HTR-8/SVneo (cell line): Measurements from ENCODE around the gene CCDC85B.
A peak's percentile ranks its signal among the peaks of the same experiment; 100 is the strongest.

Source experiments
- DNase-seq: peaks from one replicate; pipeline ENCODE4 v3.0.0; 2011; ENCODE audit warnings: low spot score, mixed read lengths; ENCODE audit not compliant: insufficient read length
- FAIRE-seq: peaks from 2 replicates; lab custom pipeline; 2011; peaks lifted over from hg19 to GRCh38; lab: Jason Lieb, UNC

The CCDC85B gene

GRCh38 chr11:65921033-65921555 lies 30.6 kb downstream of the CCDC85B start:
- no peak for DNase-seq
- no peak for FAIRE-seq

GRCh38 chr11:65921876-65922275 lies 31.4 kb downstream of the CCDC85B start:
- no peak for DNase-seq
- no peak for FAIRE-seq

- peak; percentile 75 for FAIRE-seq
- DNase-seq, result no peak
Measured at GRCh38 chr11:65922565-65922964, 32.1 kb downstream of the CCDC85B start.

DNA sequence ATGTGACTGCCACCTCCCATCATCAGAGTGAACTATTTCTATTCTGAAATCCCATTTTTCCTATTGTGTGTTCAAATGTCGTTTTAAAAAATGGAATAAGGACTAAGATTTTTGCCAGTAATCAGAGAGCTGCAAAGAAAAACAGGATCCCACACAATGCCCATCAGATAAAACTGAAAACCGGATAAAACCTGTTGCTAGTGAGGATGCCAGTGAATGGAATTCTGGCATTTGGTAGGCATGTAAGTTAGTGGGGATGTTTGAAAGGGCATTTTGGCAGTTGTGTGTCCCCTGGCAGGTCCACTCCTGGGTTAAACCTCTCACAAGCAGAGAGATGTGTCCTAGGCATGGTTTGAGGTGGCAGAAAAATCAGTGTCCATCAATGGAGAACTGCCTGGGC lies 34.9 kb downstream of the CCDC85B start:
- no peak for FAIRE-seq
- DNase-seq, result no peak

GRCh38 chr11:65927904-65928397 lies 37.5 kb downstream of the CCDC85B start:
- DNase-seq (no peak), FAIRE-seq (no peak)

- no peak for FAIRE-seq
- no peak for DNase-seq
Measured at GRCh38 chr11:65928667-65929066, 38.2 kb downstream of the CCDC85B start.

DNA sequence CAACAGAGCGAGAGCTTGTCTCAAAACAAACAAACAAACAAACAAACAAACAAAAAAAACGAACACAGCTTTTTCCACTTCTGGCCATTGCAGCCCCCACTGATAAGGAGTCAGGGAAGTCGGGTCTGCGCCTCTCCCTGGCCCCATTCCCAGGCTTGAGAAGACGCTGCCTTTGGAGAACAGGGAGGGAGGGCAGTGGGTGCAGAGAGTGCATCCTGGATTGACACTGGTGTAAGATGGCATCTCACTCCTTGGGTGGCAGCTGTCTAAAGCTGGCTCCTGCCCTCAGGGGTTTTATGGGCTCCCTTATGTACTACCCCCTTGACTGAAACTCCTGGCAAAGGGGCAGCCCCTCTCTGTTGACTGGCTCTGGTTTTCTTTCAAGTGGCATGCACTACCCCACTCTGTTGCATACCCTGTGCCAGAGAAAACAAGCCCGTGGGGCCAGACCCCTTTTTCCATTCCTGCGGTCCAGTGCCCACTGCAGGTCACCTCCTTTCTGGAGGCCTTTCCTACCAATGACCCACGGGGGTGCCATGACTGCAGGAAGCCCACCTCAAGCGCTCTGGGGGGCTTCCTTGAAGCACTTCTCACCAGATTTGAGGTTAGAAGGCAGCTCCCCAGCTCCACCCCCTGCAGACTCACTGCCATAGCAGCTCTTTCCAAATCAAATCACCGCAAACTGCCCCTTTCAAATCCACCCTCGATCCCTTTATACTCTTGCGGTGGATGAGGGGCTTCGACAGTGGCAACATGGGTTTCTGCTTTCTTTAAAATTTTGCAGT lies 41.5 kb downstream of the CCDC85B start:
- DNase-seq, result no peak

DNA sequence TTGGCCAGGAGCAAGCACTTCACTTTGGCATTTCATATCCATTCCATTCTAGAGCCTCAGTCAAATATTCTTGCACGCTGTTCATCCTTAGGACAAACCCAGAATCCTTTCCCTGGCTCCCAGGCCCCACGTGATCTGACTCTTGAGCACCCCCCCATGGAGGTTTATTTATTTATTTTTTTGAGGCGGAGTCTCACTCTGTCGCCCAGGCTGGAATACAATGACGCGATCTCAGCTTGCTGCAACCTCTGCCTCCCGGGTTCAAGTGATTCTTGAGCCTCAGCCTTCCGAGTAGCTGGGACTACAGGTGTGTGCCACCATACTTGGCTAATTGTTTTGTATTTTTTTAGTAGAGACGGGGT lies 42.1 kb downstream of the CCDC85B start:
- DNase-seq (no peak), FAIRE-seq (no peak)

More for the DNA sequence above, 41.5 kb downstream of the CCDC85B start:
- FAIRE-seq, result peak; percentile 83

DNA sequence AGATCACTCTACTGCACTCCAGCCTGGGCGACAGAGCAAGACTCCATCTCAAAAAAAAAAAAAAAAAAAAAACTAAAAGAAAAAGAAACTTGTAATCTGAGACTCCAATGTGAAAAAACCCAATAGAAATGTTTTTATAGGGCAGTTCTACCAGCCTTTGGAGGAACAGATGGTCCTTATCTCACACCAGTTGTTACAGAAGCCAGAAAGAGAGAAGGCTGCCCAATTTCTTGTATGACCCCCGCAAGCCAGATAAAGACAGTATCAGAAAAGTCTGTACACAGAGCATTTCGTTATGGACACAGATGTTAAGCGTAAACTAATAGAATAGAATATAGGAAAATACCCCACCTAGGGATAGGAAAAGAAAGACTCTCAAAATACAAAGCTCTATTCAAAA lies 43.5 kb downstream of the CCDC85B start:
- no peak for DNase-seq
- no peak for FAIRE-seq

DNA sequence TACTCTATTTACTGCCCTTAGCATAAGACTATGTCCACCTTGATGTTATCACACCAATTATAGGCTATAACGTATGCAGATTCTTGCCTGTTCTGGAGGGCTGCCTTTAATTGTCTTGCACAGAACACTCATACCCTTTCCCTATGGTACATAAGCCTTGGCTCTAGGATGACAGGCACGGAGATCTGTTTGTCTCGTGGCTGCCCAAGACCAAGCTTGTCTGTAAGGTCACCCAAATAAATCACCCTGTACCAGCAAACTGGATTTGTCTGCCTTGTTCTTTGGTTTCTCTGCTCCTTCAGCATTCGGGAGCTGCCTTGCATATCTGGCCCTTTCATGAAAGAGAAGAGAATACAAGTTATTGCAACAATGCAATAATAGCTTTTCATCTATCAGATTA lies 47.3 kb downstream of the CCDC85B start:
- peak; percentile 72 for FAIRE-seq

More for the DNA sequence above, 47.3 kb downstream of the CCDC85B start:
- DNase-seq, result no peak
